Measurements from ENCODE around the gene GZMM.

The GZMM gene

GRCh38 chr19:540867-541637 lies 2.8 kb upstream of the GZMM start:
- DNase-seq (ENCODE audit: low read depth): no peak
- no peak overlapping the region for H3K4me3 ChIP-seq (ENCODE audit: low read depth, low read length)
- TF ChIP-seq, protein P1, sequence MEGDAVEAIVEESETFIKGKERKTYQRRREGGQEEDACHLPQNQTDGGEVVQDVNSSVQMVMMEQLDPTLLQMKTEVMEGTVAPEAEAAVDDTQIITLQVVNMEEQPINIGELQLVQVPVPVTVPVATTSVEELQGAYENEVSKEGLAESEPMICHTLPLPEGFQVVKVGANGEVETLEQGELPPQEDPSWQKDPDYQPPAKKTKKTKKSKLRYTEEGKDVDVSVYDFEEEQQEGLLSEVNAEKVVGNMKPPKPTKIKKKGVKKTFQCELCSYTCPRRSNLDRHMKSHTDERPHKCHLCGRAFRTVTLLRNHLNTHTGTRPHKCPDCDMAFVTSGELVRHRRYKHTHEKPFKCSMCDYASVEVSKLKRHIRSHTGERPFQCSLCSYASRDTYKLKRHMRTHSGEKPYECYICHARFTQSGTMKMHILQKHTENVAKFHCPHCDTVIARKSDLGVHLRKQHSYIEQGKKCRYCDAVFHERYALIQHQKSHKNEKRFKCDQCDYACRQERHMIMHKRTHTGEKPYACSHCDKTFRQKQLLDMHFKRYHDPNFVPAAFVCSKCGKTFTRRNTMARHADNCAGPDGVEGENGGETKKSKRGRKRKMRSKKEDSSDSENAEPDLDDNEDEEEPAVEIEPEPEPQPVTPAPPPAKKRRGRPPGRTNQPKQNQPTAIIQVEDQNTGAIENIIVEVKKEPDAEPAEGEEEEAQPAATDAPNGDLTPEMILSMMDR (IDR thresholded peaks at IDR 0.05; ENCODE audit: low read depth, low read length, missing control alignments): no peak
- in situ Hi-C loops (cut with HindIII; ENCODE audit: low sequenced_read_pairs): no loop called here

- TF ChIP-seq, protein P1 (IDR thresholded peaks at IDR 0.05; ENCODE audit: low read depth, low read length, missing control alignments): no peak
- no peak for DNase-seq (ENCODE audit: low read depth)
- in situ Hi-C loops (cut with HindIII; ENCODE audit: low sequenced_read_pairs): no loop called here
- H3K4me3 ChIP-seq (ENCODE audit: low read depth, low read length): no peak overlapping the region
Measured at GRCh38 chr19:541699-542098, 2.2 kb upstream of the GZMM start.

DNA sequence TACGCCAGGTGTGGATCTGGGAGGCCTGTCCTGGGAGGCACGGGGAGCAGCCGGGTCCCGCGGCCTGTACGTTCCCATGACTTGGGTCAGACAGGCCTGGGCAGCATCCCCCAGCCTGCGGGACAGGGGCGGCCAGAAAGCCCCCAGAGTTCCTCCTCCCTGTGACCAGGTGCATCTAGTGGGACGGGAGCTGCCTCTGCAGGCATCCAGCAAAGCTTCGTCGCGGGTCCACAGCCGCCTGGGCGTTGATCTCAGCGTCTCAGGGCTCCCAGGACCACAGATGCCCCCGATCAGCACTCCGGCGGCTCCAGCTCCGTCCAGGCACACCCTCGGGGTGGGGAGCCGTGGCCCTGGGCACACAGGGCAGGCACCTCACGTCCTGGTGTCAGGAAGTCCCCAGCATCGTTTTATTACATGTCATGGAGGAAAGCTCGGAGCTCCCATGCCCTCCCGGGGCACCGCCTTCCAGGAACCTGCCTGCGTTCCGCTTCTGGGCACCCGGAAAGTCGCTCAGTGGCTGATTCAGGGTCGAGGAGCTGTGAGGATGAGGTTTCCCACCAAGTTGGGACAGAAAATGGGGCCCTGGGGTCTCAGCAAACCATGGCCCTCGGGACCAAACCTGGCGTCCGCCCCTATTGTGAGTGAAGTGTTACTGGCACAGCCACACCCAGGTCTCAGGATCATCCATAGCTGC lies 1.5 kb upstream of the GZMM start:
- in situ Hi-C loops (cut with HindIII; ENCODE audit: low sequenced_read_pairs): no loop called here
- no peak overlapping the region for H3K4me3 ChIP-seq (ENCODE audit: low read depth, low read length)
- DNase-seq (ENCODE audit: low read depth): no peak
- TF ChIP-seq, protein P1 (IDR thresholded peaks at IDR 0.05; ENCODE audit: low read depth, low read length, missing control alignments): no peak

- TF ChIP-seq, protein P1 (IDR thresholded peaks at IDR 0.05; ENCODE audit: low read depth, low read length, missing control alignments): no peak
- no peak for DNase-seq (ENCODE audit: low read depth)
- H3K4me3 ChIP-seq (ENCODE audit: low read depth, low read length): no peak overlapping the region
- in situ Hi-C loops (cut with HindIII; ENCODE audit: low sequenced_read_pairs): no loop called here
Measured at GRCh38 chr19:547117-547516, 3.3 kb downstream of the GZMM start.

DNA sequence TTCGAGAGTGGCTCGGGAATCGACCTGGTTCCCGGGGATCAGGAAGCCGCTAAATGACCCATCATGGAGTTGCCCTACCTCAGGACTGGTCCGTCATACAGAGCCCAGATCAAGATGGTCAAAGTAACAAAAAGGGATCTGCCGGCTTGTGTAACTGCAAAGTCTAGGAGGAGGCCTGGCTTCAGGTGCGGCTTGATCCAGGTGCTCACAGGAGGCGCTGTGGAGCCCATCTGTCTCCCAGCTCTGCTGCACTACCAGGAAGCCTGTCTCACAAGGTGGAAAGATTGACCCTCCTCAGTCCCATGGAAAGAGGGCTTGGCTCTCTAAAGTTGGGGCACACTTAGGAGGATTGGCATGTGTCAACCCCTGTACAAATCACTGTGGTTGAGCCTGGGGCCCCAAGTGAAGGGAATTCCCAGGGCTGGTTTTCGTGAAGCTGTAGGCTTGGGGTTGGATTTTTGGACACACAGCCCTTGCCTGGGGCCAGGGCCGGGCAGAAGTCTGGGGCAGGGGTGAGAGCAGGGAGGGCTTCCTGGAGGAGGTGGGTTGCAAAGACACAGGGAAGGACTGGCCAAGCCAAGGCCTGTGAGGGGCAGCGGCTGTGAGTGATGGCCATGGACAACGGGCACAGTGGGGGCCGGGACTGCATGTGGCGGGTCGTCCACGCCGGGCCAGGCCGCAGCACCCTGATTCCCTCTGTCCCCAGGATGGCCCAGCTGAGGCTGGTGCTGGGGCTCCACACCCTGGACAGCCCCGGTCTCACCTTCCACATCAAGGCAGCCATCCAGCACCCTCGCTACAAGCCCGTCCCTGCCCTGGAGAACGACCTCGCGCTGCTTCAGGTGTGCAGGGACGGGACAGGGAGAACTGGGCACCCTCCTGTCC lies 4.2 kb downstream of the GZMM start:
- no peak overlapping the region for H3K4me3 ChIP-seq (ENCODE audit: low read depth, low read length)
- TF ChIP-seq, protein P1 (IDR thresholded peaks at IDR 0.05; ENCODE audit: low read depth, low read length, missing control alignments): no peak
- DNase-seq (ENCODE audit: low read depth): no peak
- in situ Hi-C loops (cut with HindIII; ENCODE audit: low sequenced_read_pairs): no loop called here
